LHCN-M2 (cell line): Measurements from ENCODE around the gene GRM7. TPM values are rescaled to one million over a fixed set of nuclear protein-coding genes. Genes with fewer than 3 reads are reported as not detected.

Experiments used
- DNase-seq: peaks from one replicate; pipeline ENCODE4 v3.0.0-alpha.2; 2012; ENCODE audit warnings: low read depth
- total RNA-seq: library from RNA; depleted of rRNA; stranded (reverse); fragments of >200 nt; gene quantifications from 2 replicates; pipeline ENCODE4 v1.2.3, GENCODE V29; 2014

Gene GRM7
- total RNA-seq, 1 experiment from 2014 or later, result not detected

- DNase-seq, result no peak
These were observed 716.6 kb downstream of the GRM7 start for GRCh38 chr3:7577513-7577912.

GRCh38 chr3:7581831-7582230 lies 720.9 kb downstream of the GRM7 start:
- no peak for DNase-seq

DNA sequence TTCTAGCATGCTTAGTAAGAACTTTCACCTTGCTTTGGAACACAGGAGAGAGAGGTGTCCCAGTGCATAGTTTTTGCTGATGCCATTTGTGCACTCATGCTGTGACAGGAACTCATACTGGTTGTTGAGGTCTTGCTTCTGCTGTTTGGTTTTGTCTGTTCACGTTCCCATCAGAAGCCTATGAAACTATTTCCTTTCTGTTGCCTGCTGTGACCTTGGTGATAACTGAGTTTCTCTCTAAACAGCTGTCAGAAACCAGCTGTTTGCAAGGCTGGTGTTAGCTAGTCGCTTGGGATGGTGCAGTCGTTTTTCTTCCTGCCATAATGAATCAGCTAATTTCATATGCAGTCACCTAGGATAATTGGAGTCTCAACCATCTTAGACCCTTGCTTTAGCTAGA lies 724.1 kb downstream of the GRM7 start:
- no peak for DNase-seq

- DNase-seq, result no peak
These were observed 727.3 kb downstream of the GRM7 start for GRCh38 chr3:7588236-7588635.

GRCh38 chr3:7589526-7589925 lies 728.6 kb downstream of the GRM7 start:
- no peak for DNase-seq

DNA sequence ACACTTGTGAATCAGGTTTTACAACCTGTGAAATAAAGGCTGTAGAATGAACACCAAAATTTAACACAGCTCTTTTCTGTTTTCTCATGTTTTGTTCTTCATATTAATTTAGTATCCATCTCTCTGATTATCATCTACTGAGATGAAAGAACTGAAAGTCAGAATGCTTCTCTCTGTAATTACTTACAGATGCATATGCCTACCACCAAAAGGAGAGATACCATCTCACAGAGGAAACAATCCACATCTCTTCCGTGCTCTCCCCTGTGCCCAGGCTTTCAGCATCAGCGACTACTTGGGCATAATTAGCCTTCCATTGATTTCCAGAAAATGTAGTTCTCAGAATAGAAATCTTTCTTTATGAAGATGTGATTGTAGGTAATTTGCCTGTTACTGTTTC lies 741.4 kb downstream of the GRM7 start:
- DNase-seq, result no peak

DNA sequence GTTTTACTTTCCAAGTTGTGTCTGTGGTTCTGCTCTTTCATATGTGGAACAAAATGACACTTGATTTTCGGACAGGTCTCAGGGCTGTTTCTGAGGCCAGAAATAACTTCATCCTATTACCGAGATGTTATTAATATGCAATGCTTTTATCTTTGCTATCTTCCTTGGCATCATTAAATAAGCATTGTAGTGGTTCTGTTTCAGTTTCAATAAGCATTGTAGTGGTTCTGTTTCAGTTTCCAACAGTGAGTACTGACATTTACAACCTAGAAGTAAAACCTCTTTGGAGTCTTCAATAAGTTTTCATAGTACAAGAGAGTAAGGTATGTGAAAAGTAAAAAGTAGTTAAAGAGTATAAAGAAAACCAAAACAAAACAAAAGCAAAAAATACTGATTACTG lies 746.2 kb downstream of the GRM7 start:
- no peak for DNase-seq

DNA sequence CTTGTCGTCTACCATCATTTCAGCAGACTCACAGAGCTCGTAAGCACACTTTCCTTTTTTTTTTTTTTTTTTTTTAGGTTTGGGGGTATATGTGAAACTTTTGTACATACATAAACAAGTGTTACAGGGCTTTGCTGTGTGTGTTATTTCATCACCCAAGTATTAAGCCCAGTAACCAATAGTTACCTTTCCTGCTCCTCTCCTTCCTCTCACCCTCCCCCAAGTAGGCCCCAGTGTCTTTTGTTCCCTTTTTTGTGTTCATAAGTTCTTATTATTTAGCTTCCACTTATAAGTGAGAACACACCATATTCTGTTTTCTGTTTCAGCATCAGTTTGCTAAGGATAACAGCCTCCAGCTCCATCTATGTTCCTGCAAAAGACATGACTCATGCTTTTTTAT lies 746.8 kb downstream of the GRM7 start:
- DNase-seq, result no peak

DNA sequence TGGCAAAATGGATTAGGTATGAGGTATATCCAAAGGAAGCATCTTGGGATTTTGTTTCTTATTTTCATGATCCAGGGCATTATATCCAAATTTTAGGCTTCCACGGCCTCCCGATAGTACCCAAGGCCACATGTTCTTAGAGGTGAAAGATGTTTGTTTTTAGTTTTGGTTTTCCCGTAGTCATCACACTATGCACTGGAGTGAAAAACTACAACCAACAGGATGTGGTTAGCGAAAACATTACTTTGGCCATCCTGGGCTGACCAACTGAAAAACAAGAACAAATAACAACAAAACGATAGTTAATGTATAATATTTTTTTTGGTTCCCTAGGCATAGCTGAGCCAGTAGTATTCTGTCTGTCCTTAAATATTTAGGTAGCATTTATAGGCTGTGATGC lies 749.7 kb downstream of the GRM7 start:
- no peak for DNase-seq

DNA sequence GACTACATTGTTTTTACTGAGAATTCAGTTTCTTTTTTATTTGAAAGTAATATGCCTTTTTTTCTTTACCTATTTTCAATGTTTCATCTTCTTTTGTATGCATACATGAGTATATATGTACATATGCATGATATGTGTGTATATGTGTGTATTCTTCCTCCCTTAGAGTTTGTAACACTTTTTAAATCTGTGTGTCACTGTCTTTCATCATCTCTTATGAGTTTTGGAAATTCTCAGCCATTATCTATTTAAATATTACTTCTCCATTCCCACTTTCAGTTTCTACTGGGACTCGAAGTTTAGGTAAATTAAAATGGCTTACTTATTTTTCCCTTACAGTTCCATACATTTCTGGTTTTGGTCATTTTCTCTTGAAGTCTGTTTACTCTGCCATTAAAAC lies 754.1 kb downstream of the GRM7 start:
- DNase-seq, result no peak

DNA sequence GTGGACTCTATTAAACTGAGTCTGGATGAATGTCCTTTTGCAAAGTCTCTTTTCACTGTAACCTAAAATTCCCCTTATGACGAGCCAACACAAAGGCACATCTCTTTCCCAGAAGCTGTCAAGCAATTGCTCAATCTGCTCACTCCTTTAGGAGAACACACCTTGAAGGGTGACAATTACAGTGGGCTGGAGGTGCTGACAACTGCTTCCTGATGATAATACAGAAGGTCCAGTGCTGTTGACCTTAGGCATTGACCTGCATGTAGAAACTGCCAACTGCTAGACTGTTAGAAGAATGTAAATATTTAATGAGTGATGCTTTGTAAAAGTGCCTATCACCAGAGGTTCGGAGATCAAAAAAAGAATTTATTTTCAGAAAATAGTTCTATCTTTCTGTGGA lies 757.7 kb downstream of the GRM7 start:
- no peak for DNase-seq

DNA sequence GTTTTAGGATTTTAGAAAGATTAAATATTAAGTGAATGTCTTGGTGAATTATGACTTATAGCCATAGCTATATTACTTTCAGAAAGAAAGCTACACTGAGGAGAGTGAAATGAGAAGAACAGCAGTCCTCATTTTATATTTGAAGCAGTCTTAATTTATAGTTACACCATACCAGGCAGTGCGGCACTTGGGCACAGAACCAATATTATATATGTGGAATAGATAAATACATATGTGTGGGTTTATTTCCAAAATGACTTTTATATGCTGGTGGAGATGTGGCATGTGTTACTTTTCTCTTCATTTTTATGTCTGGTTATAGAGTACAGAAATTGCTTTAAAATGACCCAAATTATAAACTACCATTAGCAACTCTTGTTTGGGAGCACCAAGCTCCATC lies 759.5 kb downstream of the GRM7 start:
- no peak for DNase-seq

DNA sequence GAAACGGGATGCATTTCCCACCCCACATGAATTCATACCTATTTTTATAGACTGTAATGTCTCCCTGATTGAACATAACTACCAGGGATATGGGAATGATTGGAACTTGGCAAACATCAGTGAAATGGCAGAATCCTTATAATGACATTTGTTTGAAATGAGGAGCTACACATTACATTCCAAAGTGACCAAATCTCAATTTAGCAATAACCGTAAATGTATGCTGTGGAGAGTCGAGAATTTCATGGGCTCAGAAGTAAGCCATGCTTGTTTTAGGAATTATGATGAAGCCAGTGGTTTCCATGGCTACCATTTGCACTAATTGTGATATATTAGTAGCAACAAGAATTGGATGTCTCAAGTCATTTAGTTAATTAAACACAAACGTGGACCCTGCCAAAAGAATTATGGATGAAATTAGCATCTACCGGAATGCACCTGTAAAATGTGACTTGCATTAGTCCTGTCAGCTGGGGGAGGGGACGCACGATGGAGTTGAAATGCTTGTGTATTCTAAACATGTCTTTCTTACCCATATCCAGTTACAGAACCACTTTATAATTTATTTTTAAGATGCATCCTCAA lies 760.2 kb downstream of the GRM7 start:
- DNase-seq, result no peak

- DNase-seq, result no peak
These were observed 760.7 kb downstream of the GRM7 start for GRCh38 chr3:7621651-7622050.

DNA sequence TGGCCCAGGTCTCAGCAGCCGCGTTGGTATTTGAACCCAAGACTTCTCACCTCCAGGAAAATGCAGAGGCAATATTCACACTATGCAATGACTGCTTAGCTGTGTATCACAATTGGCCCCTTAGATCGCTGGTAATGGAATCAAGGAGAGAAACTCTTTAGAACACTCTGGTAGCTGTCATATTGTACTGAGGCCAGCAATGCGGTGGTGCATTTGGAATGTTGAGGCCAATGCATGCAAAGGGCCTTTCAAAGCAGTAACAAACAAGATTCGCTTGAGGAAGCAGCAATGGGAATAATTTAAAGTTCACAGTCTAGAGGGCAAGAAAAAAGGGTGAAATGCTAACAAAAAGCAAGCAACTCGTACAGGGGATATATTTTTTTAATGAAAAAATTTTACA lies 764.1 kb downstream of the GRM7 start:
- DNase-seq, result no peak

DNA sequence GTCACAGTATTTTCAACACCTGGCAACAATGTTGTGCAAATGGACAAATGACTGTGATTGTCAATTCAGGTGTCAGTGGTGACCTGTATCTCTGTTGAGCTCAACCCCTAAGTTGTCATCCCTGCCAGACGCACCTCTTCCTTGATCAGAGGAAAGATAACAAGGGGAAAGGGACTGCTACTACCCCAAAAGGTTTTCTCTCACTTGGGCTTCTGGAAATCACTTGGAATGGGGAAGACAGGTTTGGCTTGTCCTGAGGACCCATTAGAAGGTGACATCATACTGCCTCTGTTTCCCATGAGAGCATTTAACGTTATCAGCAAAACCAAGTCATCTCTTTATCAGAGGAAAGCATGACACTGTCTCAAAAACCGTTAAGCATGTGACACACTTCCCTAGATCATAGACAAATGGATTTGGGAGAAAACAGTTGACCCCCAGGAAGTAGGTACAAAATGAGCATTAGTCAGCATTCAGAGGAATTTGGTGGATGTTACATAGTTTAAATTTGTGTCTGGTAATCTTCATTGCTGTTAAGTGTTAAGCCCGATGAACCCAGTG lies 769.5 kb downstream of the GRM7 start:
- no peak for DNase-seq

GRCh38 chr3:7630925-7631324 lies 770.0 kb downstream of the GRM7 start:
- no peak for DNase-seq

DNA sequence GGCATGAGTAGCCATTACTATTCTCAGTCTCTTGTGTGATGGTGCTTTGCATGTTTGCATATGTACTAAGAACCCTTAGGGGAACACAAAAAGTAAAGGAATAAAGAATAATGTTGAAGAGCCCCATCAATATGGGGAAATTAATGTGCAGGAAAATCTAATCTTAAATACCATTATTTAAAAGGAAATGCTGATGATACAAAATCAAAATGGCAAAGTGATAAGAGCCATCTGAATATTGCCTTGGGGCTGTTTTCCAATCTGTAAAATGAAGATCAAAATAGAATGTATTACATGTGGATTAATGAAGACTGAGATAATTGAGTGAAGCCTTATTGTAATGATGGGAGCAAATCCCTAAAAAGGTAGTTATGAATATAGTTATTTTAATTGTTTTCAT lies 771.4 kb downstream of the GRM7 start:
- DNase-seq, result no peak

GRCh38 chr3:7637694-7638093 lies 776.8 kb downstream of the GRM7 start:
- DNase-seq, result no peak

- DNase-seq, result no peak
These were observed 777.2 kb downstream of the GRM7 start for GRCh38 chr3:7638103-7638502.

GRCh38 chr3:7640787-7641186 lies 779.9 kb downstream of the GRM7 start:
- DNase-seq, result no peak

DNA sequence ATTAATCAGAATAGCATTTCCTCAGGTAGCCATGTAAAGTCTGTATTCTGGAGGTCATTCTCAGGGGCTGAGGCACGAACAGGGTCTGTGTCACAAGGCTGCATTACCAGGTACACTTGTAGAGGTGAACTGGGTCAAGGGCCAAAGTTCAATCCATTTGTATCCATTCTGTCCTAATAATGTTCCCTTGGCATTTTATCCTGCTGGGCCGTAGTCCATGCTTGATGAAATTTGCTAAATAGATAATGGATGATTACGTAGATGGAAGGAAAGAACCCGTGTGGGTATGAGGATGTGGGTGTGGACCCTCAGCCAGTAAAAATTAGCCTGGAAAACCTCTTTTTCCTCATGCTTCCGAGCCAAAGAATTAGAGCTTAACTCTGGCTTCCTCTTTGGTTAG lies 785.9 kb downstream of the GRM7 start:
- no peak for DNase-seq

DNA sequence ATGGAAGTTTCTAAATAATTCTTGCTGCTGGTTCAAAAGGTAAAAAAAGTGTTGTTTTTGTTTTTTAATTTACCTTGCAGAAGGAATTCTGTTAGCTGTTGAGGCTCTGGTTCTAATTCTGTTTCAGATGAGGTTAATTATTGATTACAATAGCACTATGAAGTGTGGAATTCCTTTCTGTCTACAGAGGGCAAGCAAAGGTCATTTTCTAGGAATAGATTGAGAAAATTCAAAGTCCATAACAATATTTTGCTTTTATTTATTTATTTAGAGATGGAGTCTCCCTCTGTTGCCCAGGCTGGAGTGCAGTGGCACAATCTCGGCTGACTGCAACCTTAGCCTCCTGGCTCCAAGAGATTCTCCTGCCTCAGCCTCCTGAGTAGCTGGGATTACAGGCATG lies 789.6 kb downstream of the GRM7 start:
- no peak for DNase-seq

GRCh38 chr3:7651274-7651673 lies 790.4 kb downstream of the GRM7 start:
- no peak for DNase-seq
